Left forelimb (tissue), 1 donor: ENCODE results near the gene SPATA31C1.
"Not testable (repeated sequence)": the region's sequence is repeated elsewhere in the genome, so short reads cannot be mapped to it uniquely, and the experiment has no call there.

Source experiments
- DNase-seq: peaks from one replicate; pipeline ENCODE4 v3.0.0-alpha.2; 2018; ENCODE audit warnings: low spot score

SPATA31C1 gene

GRCh38 chr9:87886933-87887505, 30.7 kb upstream of the SPATA31C1 start:
- DNase-seq, result no peak

GRCh38 chr9:87887661-87888480, 29.9 kb upstream of the SPATA31C1 start:
- DNase-seq, result no peak

- no peak for DNase-seq
Observed at GRCh38 chr9:87888501-87888900, 29.3 kb upstream of the SPATA31C1 start.

DNA sequence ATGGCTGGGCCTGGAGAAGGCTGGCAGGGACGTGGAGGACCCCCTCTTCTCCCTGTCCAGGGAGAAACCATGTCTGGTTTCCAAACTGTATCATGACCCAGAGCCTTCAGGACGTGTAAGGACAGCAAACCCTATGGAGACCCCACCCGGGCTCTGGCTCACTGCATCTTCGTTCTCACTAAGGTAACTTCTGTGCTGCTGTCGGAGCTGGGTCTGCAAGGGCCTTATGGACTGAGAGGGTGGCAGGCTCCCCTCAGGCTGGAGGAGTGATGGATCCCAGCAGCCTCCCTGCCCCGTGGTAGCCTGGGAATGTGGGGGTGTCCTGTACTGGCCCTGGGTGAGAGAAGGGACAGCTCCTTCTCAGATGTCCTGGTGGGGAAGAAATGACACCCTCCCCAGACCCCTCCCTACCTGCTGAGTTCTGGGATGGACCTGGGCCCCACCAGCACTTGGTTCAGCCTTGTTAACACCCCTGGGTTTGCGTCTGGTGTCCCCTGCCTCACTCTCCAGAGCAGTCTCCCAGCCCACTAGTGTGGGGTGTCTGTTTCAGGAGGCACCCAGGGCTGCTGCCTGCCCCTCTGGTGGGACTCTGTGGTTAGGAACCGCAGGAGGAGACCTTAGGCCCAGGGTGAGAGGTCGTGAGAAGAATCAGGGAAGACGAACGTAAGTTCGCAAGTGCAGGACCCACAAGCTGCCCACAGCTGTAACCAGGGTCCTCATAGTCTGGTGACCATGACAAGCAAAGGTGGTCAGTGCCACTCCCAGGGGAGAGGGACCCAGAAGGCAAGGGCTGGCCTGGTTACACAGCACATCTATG, 28.5 kb upstream of the SPATA31C1 start:
- DNase-seq, result no peak

DNA sequence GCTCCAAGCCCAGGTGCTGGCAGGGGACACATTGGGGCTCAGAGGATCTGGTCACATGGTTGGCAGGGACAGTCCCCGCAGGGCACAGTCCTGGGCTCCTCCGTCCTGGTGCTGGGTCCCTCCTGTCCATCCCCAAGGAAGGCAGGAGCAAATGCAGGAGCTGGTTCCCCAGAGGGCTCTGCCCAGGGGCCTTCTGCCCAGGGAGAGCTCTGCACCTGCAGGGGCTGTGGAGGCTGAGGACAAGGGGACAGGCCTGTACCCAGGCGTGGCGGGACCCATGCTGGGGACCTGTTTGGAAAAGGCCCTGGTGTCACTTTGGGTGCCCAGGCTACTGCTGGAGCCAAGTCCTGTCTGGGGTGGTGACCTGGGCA, 27.9 kb upstream of the SPATA31C1 start:
- no peak for DNase-seq

DNA sequence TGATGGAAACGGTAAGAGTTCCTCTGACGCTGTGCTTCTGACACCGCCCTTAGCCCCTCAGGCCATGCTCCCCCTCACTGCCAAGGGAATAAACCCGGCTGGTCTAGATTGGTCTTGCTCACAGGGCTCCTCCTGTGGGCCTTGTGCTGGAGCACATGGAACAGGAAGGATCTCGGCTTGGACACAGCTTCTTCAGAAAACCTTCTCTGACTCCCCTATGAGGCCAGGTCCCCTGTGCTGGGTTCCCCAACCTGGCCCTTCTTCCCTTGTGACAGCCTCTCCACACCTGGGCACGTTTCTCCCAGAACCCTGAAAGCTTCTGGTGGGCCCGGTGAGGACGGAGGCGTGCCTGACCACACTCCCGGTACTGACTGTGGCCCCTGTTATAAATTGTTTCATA, 26.9 kb upstream of the SPATA31C1 start:
- no peak for DNase-seq

- no peak for DNase-seq
Observed at GRCh38 chr9:87891754-87892153, 26.0 kb upstream of the SPATA31C1 start.

DNA sequence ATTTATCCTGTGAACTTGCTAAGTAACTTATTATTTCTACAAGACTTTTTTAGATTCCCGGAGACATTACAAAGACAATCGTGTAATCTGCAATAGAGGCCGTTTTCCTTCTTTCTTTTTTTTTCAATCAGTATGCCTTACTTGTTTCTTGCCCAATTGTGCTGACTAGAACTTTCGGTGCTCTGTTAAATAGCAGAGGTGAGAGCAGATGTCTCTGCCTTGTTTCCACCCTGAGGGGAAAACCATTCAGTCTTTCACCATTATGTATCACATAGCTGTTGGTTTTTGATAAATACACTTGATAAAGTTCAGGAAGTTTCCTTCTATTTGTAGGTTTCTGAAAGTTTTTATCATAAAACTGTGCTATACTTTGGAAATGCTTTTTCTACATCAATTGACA, 24.8 kb upstream of the SPATA31C1 start:
- DNase-seq, result no peak

DNA sequence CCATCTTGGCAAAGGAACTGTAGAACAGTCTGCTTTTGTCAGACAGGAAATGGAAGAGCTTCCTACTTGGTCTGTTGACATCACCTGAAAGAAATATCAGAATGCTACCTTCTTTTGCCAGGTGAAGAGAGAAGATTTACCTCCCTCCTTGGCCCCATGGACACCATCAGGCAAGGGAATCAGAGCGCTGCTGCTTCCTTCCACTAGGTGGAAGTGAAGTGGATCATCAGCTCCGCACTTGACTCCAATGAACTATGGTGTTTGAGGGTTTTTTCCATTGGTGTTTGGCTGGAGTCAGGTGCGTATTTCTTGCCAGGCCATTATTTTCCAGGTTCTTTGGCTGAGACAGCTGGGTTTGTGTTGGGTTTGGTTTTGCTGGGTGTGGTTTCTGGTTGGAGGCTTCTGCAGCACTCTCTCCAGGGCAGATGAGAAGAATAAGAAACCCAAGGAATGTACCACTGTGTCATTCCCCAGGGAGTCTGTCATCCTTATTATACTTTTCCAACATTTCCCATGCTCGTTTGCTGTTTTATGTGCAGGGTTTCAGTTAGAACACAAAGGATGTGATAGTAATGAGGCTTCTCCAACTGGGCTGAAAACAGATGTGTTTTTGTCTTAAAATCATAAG, 22.6 kb upstream of the SPATA31C1 start:
- no peak for DNase-seq

DNA sequence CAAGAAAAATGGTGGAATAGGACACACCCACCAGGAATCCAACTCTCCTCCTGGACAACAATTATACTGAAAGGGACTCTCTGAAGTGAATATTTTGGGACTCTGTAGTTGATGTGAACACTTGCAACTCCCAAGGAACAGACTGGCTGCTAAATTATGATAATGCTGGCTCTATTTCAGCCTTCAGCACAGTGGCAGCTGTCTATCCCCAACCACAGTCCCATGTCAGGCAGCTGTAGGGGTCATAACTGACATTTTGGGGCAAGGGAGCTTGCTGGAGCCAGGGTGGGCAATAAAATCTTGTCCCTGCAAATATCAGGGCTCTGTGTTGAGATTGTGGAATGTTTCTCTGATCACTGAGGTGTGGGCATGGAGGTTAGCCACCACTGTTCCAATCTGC, 20.9 kb upstream of the SPATA31C1 start:
- no peak for DNase-seq

DNA sequence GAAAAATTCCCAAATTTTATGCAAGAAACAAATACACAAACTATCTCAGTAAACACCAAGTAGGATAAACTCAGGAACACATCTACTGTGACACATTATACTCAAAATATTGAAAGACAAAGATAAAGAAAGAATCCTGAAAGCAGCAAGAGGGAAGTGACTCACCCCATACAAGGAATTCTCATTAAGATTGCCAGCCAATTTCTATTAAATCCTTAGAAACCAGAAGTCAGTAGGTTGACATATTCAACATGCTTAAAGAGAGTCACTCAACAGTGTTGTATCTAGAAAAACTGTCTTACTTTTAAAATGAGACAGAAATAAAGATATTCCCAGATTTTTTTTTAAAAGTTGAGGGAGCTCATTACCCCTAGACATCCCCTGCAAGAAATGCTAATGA, 19.6 kb upstream of the SPATA31C1 start:
- no peak for DNase-seq

- DNase-seq, result not testable (repeated sequence)
Observed at GRCh38 chr9:87902371-87902770, 15.4 kb upstream of the SPATA31C1 start.

DNA sequence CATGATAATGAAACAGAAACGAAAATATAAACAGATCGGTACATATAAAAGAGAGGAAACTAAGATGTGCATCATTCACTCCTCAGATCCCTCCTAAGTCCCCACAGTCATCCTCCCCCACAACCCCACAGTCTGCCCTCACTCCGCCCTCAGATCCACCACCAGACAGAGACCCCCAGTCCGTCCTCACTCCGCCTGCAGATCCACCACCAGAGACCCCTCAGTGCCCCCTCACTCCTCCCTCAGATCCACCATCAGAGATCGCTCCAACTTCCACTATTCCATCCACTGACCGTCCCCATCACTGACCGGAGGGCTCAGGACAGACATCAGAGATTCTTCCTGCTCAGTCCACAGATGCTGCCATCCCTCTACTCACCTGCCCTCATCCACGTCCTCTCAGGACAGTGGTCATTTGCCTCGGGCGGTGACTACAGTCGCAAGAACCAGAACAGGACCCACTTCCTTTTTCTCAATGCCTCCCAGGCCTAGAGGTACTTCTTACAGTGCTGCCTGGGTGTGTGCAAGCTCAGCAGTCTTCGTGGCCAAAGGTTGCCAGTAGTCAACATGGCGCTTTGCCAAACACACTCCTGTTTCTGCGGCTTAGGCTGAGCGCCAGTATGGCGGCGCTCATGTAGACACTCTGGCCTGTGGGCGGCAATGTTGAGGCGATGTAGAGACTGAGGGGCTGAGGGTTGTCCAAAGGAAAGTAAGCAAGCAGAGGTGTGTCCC, 8.3 kb upstream of the SPATA31C1 start:
- no peak for DNase-seq

DNA sequence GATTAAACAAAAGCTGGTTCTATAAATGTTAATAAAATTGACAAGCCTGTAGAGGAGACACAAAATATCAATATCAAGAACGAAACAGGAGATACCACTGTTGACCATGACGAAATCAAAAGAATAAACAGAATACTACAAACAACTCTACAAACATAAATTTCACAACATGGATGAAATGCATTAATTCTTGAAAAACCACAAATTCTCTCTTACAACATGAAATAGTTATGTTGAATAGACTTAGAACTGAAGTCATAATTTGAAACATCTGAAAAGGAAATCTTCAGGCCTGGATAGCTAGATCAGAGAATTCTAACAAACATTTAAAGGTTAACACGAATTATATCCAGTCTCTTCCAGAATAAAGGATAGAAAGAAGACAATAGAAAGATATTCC, 6.9 kb upstream of the SPATA31C1 start:
- DNase-seq, result no peak

DNA sequence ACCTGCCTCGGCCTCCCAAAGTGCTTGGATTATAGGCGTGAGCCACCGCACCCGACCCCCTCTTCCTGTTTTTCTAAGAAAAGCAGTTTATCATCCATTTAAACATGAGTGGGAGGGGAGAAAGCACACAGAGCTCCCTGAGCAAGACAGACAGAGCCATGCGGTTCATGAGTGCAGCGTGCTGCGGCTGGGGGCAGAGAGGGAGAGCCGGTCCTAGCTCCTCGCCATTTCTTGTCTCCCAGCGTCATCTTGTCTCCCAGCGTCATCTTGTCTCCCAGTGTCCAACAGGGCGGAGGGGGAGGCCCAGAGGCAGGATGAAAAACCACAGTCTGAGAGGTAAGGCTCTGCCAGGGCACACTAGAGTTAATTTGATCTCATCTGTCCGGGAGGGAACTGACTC, 1.3 kb downstream of the SPATA31C1 start:
- not testable (repeated sequence) for DNase-seq

DNA sequence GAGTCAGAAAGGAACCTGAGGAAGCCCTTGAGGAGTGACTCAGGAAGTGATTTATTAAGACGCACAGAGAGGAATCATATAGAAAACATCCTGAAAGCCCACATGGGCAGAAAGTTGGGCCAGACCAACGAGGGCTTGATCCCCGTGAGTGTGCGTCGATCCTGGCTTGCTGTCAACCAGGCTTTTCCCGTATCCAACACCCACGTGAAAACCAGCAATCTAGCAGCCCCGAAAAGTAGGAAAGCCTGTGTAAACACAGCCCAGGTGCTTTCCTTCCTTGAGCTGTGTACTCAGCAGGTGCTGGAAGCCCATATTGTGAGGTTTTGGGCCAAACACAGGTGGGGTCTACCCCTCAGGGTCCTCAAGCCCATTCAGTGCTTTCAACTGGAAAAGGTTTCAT, 3.8 kb downstream of the SPATA31C1 start:
- not testable (repeated sequence) for DNase-seq

DNA sequence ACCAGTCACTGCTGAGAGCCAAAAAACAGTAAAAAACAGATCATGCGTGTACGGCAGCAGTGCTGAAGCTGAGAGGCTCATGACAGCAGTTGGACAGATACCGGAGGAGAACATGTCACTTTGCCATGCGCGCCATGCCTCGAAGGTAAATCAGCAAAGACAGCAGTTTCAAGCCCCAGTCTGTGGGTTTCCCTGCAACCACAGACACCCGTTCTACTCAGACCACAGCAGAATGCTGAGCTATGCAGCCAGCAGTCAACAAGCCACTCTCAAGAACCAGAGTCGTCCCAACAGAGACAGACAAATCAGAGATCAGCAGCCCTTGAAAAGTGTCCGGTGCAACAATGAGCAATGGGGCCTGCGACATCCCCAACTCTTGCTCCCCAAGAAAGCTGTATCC, 5.2 kb downstream of the SPATA31C1 start:
- DNase-seq, result not testable (repeated sequence)

DNA sequence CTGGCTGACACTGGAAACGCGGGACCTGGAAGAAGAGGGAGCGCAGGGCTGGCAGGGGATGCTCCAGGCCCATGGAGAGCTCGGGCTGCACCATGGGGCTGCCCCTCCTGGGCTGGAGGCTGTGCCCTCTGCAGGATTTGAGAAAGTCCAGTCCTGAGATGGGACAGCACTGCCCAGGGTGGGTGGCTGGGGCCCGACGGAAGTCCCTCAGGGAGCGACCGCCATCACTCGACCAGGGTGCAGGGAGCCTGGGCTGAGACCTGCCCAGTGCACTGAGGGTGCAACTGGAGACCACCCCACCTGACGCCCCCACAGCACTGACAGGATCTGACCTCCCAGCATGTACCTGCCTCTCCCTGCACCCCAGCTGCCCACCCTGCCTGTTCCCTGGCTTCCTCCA, 7.1 kb downstream of the SPATA31C1 start:
- DNase-seq, result not testable (repeated sequence)

DNA sequence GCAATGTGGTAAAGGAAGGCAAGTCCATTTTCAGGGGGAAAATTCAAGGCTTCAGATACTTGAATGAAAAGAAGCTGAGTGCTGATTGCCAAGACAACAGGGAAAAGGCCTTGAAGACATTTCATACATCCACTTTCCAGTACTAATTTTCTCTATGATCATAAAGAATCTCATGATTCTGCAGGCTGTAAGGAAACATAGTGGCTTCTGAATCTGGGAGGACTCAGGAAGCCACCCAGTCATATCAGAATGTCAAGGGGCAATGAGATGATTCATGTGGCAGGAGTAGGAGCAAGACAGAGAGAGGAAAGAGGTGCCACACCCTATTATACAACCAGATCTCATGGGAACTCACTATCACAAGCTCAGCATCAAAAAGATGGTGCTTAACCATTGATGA, 11.4 kb downstream of the SPATA31C1 start:
- not testable (repeated sequence) for DNase-seq

DNA sequence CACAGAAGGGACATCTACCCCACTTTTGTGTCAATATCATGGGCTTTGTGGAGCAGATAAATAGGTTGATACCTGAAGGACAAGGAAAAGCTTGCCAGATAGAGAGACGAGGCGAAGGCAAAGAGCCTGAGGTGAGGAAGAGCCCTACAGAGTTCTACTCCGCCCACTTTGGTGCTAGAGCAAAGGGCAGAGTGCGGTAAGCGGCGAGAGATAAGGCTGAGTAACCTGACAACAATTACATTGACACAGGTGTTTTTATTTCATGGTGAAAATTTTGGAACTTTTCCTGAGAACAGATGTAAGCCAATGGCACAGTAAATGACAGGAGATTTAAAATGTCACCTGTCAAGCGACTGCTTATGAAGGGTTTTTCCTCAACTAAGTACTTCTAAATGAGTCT, 16.7 kb downstream of the SPATA31C1 start:
- DNase-seq, result not testable (repeated sequence)

DNA sequence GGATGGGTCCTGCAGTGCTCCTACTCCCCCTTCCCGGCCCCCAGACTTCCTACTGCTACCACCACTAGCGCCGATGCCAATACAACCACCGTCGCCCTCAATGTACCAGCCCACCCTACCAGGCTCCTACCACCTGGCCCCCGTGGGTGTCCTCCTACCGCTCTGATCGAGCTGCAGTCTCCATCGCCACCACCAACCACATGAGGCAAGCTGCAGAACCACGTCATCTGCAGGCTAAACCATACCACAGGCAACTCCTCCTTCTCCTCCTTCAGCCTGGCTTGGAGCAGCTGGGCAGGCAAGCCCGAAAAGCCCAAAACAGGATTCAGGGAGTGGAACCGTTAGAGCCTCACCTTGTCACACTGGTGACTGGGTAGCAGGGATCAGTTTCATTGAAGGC, 19.6 kb downstream of the SPATA31C1 start:
- DNase-seq, result not testable (repeated sequence)

DNA sequence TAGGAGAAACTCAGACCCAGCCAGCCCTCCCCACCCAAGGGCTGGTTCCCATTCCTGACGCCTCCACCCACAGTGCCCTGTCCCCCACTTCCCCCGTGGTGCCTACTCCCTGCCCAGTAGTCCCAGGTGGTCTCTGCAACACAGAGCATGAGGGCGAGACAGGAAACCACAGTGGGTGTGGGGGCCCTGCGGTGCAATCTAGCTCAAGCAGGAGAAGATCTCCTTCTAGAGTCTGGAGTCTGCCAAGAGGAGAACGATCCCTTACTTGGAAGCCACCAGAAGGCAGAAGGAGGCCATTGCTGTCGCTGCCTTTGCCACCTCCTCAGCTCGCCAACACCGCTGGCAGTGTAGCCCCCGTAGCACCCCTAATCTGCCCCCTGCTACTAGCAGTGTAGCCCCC, 20.2 kb downstream of the SPATA31C1 start:
- DNase-seq, result not testable (repeated sequence)
